GM12865 (cell line): ENCODE results near the gene CTNND2.
"Not testable (repeated sequence)": the region's sequence is repeated elsewhere in the genome, so short reads cannot be mapped to it uniquely, and the experiment has no call there.

Experiments used
- DNase-seq: peaks from one replicate; pipeline ENCODE4 v3.0.0; 2010; ENCODE audit warnings: low read depth
- H3K4me3 ChIP-seq: 2 replicates; pipeline ENCODE4 v1.5.1; 2011; ENCODE audit warnings: mild to moderate bottlenecking, low read depth, low read length, control low read depth
- CTCF ChIP-seq: IDR thresholded peaks from 2 replicates; pipeline ENCODE4 v1.5.1; 2011; ENCODE audit warnings: low read length, control low read depth, low read depth, inconsistent platforms; ENCODE audit not compliant: insufficient read depth; ENCODE audit errors: missing control alignments

Gene CTNND2

DNA sequence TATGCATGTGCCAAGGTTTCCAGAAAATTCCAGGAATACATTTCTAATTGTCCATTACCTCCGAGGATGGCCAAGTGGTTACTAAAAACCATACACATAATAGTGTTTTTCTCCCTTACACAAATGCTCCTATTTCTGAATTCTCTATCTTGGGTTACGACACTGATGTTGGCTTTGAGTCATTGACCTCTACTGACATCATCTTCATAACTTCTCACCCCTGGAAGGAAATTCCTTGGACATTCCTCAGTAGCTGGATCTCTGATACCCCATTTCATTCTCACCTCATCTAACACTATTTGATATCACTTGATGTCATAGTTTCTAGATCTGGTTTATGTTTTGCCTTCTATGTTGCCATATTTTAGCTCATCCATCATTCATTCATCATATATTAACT is 287.2 kb downstream of the CTNND2 start:
- TF ChIP-seq CTCF: no peak
- DNase-seq: no peak
- H3K4me3 ChIP-seq: no peak overlapping the region

DNA sequence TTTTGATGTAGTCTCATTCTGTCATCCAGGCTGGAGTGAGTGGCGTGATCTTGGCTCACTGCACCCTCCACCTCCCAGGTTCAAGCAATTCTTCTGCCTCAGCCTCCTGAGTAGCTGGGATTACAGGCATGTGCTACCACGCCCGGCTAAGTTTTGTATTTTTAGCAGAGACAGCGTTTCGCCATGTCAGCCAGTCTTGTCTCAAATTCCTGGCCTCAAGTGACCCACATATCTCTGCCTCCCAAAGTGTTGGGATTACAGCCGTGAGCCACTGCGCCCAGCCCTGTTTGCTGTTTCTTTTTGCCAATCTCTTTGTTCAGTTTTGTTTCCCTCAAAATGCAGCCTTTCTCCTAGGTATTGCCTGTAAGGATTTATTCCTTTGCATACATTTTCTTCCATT is 287.6 kb downstream of the CTNND2 start:
- not testable (repeated sequence) for H3K4me3 ChIP-seq

GRCh38 chr5:11611011-11611410 is 293.2 kb downstream of the CTNND2 start:
- DNase-seq: no peak
- no peak overlapping the region for H3K4me3 ChIP-seq
- no peak for TF ChIP-seq CTCF

More for the DNA sequence above, 287.6 kb downstream of the CTNND2 start:
- DNase-seq: not testable (repeated sequence)

GRCh38 chr5:11609570-11610303 is 294.5 kb downstream of the CTNND2 start:
- DNase-seq: no peak
- H3K4me3 ChIP-seq: no peak overlapping the region
- TF ChIP-seq CTCF: no peak

DNA sequence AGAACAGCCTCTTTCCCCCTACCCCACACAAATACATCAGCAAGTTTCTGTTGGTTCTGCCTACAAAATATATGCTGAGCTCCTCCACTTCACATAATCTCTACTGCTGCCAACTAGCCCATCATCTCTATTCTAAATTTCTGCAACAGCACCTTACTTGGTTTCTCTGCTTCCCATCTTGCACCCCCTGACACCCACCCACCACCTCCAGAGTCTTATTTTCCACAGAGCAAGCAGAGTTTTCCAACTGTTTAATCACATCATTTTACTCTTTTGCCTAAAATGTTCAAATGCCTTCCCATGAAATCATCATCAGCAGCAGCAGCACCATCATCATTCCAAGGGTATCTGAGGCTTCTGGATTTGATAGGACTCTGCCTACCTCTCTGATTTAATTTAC is 295.7 kb downstream of the CTNND2 start:
- DNase-seq: no peak
- H3K4me3 ChIP-seq: no peak overlapping the region
- TF ChIP-seq CTCF: no peak

- H3K4me3 ChIP-seq: no peak overlapping the region
- no peak for DNase-seq
- no peak for TF ChIP-seq CTCF
Observed at GRCh38 chr5:11607944-11608483, 296.2 kb downstream of the CTNND2 start.

GRCh38 chr5:11602298-11602697 is 301.9 kb downstream of the CTNND2 start:
- DNase-seq: no peak
- H3K4me3 ChIP-seq: no peak overlapping the region
- no peak for TF ChIP-seq CTCF
